ENCODE results near the gene ARID4B. TPM values are rescaled to one million over a fixed set of nuclear protein-coding genes. Genes with fewer than 3 reads are reported as not detected.

Gene ARID4B
- total and polyA plus RNA-seq, 2 donors (not counting 3 experiments of a cell fraction or from before 2014, with no cell fraction given) = 6.7 to 40.7 TPM

DNA sequence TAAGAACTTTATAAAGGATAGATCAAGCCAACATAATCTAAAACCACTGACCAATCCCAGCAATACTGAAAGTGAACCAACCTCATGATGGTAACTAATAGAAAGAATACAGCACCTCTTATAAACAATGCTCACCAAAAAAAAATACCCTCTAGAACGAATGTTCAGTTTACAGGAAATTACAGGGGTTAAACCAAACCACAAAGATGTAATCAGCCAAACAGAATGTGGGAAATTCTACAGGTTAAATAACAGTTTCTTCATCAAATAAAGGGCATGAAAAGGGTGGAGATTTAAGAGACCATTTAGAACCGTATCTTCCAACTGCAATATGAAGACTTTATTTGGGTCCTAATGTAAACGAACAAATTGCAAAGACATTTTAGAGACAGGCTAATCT is 30.4 kb downstream of the ARID4B start:
- H3K4me1 ChIP-seq (ENCODE audit: control insufficient read depth, extremely low read depth, insufficient read depth, low read length) = peaks cover 7% of the 10 kb centered on the region
- no peak overlapping the region for H3K4me3 ChIP-seq (replicated peaks in 1 of 3; ENCODE audit: insufficient read depth in 1 of 3, low read depth in 1 of 3, low read length in 3 of 3)
- dilution Hi-C loops (cut with MboI; ENCODE audit: extremely low pct_ligation_motif_present, low sequenced_read_pairs) = no loop called here
- no peak for DNase-seq (ENCODE audit: low read depth, low spot score)
- CTCF ChIA-PET = no interaction called here
- no peak for TF ChIP-seq EZH2 (IDR thresholded peaks at IDR 0.05; ENCODE audit: borderline replicate concordance, low read depth, low read length, severe bottlenecking)
- TF ChIP-seq JUN (IDR thresholded peaks at IDR 0.05; ENCODE audit: borderline replicate concordance, insufficient read depth, insufficient read length, low read depth) = no peak
- TF ChIP-seq, protein P1, sequence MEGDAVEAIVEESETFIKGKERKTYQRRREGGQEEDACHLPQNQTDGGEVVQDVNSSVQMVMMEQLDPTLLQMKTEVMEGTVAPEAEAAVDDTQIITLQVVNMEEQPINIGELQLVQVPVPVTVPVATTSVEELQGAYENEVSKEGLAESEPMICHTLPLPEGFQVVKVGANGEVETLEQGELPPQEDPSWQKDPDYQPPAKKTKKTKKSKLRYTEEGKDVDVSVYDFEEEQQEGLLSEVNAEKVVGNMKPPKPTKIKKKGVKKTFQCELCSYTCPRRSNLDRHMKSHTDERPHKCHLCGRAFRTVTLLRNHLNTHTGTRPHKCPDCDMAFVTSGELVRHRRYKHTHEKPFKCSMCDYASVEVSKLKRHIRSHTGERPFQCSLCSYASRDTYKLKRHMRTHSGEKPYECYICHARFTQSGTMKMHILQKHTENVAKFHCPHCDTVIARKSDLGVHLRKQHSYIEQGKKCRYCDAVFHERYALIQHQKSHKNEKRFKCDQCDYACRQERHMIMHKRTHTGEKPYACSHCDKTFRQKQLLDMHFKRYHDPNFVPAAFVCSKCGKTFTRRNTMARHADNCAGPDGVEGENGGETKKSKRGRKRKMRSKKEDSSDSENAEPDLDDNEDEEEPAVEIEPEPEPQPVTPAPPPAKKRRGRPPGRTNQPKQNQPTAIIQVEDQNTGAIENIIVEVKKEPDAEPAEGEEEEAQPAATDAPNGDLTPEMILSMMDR (IDR thresholded peaks at IDR 0.05; ENCODE audit: extremely low read depth in 1 of 2, insufficient read depth in 1 of 2, low read depth in 1 of 2, low read length in 2 of 2) = no peak
- TF ChIP-seq FOS (IDR thresholded peaks at IDR 0.05; ENCODE audit: borderline replicate concordance, insufficient read depth, low read length) = no peak
- no peak for TF ChIP-seq MYC (IDR thresholded peaks at IDR 0.05; ENCODE audit: low read depth, low read length)
- POLR2A ChIA-PET = no interaction called here
- H3K9me1 ChIP-seq (replicated peaks; ENCODE audit: control insufficient read depth, extremely low read depth, insufficient read depth, low read length) = no peaks in the 10 kb centered on the region
- peaks cover 2% of the 10 kb centered on the region for H3K9me3 ChIP-seq (replicated peaks; ENCODE audit: control insufficient read depth, insufficient read depth, low read length)
- no peak overlapping the region for H2AFZ ChIP-seq (ENCODE audit: low read depth, low read length)
- H3K27ac ChIP-seq (ENCODE audit: insufficient read depth, low read depth, low read length) = no peak overlapping the region
- H3K27me3 ChIP-seq (ENCODE audit: control insufficient read depth in 2 of 2, insufficient read depth in 2 of 2, low read length in 2 of 2) = no peaks in the 10 kb centered on the region
- FAIRE-seq = no peak
- H3K36me3 ChIP-seq (ENCODE audit: control insufficient read depth in 2 of 2, extremely low read depth in 1 of 2, insufficient read depth in 2 of 2, low read length in 2 of 2) = no peaks in the 10 kb centered on the region
- H4K20me1 ChIP-seq (replicated peaks; ENCODE audit: control insufficient read depth, extremely low read depth, insufficient read depth, low read length) = peaks cover 20% of the 10 kb centered on the region
- no peak overlapping the region for H3K9ac ChIP-seq (replicated peaks; ENCODE audit: extremely low read depth, insufficient read depth, low read length)
- intact Hi-C loops (cut with micrococcal nuclease) = no loop called here
- no peak overlapping the region for H3K4me2 ChIP-seq (ENCODE audit: insufficient read depth, low read length)
- no TSS peak for BruUV-seq (replicated peaks)
- peaks cover 88% of the 10 kb centered on the region for H3K79me2 ChIP-seq (ENCODE audit: control insufficient read depth, insufficient read depth, low read length)

DNA sequence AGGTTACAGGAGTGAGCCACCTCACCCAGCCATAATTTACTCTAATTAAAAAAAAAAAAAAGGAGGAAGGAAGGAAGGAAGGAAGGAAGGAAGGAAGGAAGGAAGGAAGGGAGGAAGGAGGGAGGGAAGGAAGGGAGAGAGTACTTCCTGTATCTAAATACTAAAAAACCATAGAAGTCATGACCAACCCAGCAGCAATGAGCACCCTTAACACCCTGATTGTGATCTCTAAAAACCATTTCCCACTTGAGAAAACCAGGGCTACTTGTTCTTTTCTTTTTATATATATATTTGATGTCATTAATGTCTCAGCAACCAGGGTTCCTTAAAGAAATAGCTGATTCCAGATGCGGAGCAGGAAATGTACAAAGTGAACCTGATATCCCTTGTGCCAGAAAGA is 31.2 kb downstream of the ARID4B start:
- TF ChIP-seq FOS (IDR thresholded peaks at IDR 0.05; ENCODE audit: borderline replicate concordance, insufficient read depth, low read length) (no peak), POLR2AphosphoS5 (IDR thresholded peaks at IDR 0.05; ENCODE audit: insufficient read depth, low read depth, low read length) (no peak), POLR2A (IDR thresholded peaks at IDR 0.05; ENCODE audit: low read depth, low read length) (no peak), JUN (IDR thresholded peaks at IDR 0.05; ENCODE audit: borderline replicate concordance, insufficient read depth, insufficient read length, low read depth) (no peak)
- TF ChIP-seq, protein P2, sequence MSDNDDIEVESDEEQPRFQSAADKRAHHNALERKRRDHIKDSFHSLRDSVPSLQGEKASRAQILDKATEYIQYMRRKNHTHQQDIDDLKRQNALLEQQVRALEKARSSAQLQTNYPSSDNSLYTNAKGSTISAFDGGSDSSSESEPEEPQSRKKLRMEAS (IDR thresholded peaks at IDR 0.05; ENCODE audit: insufficient read depth, insufficient read length) = no peak
- FAIRE-seq (no peak), DNase-seq (ENCODE audit: low read depth, low spot score) (no peak)
- Histone ChIP-seq H2AFZ (ENCODE audit: low read depth, low read length) (no peak overlapping the region), H3K27me3 (ENCODE audit: control insufficient read depth in 2 of 2, insufficient read depth in 2 of 2, low read length in 2 of 2) (no peaks in the 10 kb centered on the region), H3K4me1 (ENCODE audit: control insufficient read depth, extremely low read depth, insufficient read depth, low read length) (peaks cover 7% of the 10 kb centered on the region), H3K27ac (ENCODE audit: insufficient read depth, low read depth, low read length) (no peak overlapping the region), H3K9me1 (replicated peaks; ENCODE audit: control insufficient read depth, extremely low read depth, insufficient read depth, low read length) (no peaks in the 10 kb centered on the region), H3K4me3 (replicated peaks in 1 of 3; ENCODE audit: insufficient read depth in 1 of 3, low read depth in 1 of 3, low read length in 3 of 3) (no peak overlapping the region), H3K36me3 (ENCODE audit: control insufficient read depth in 2 of 2, extremely low read depth in 1 of 2, insufficient read depth in 2 of 2, low read length in 2 of 2) (no peaks in the 10 kb centered on the region), H3K9me3 (replicated peaks; ENCODE audit: control insufficient read depth, insufficient read depth, low read length) (peaks cover 2% of the 10 kb centered on the region), H3K4me2 (ENCODE audit: insufficient read depth, low read length) (no peak overlapping the region), H4K20me1 (replicated peaks; ENCODE audit: control insufficient read depth, extremely low read depth, insufficient read depth, low read length) (peaks cover 20% of the 10 kb centered on the region), H3K79me2 (ENCODE audit: control insufficient read depth, insufficient read depth, low read length) (peaks cover 91% of the 10 kb centered on the region), H3K9ac (replicated peaks; ENCODE audit: extremely low read depth, insufficient read depth, low read length) (no peak overlapping the region)
- intact Hi-C loops (cut with micrococcal nuclease) (no loop called here), dilution Hi-C loops (cut with MboI; ENCODE audit: extremely low pct_ligation_motif_present, low sequenced_read_pairs) (no loop called here)
- ChIA-PET POLR2A (no interaction called here), CTCF (no interaction called here)
- no TSS peak for BruUV-seq (replicated peaks)
